Smooth muscle cell (in vitro differentiated cells): ENCODE data around the gene PLPP1. TPM values are rescaled to one million over a fixed set of nuclear protein-coding genes. Genes with fewer than 3 reads are reported as not detected.

Experiments used
- DNase-seq: peaks from one replicate; lab custom pipeline; 2025; ENCODE audit not compliant: unreplicated experiment; lab: John Stamatoyannopoulos, UW
- H2AFZ ChIP-seq: fragments of 200-600 bp; sonication (generic); 2 replicates; pipeline ENCODE4 v1.6.0; 2016; ENCODE audit warnings: antibody characterized with exemption, low read depth, mild to moderate bottlenecking
- H3F3A ChIP-seq: fragments of 200-600 bp; sonication (generic); 2 replicates; pipeline ENCODE4 v1.6.0; 2017; ENCODE audit warnings: antibody characterized with exemption, low read depth
- H3K27ac ChIP-seq: fragments of 200-600 bp; sonication (generic); 2 replicates; pipeline ENCODE4 v1.5.1; 2016; ENCODE audit warnings: low read depth, mild to moderate bottlenecking
- H3K27me3 ChIP-seq: fragments of 200-600 bp; sonication (generic); 2 replicates; pipeline ENCODE4 v1.6.1; 2016; ENCODE audit warnings: low read depth, mild to moderate bottlenecking
- H3K36me3 ChIP-seq: fragments of 200-600 bp; sonication (generic); 2 replicates; pipeline ENCODE4 v1.5.1; 2016; ENCODE audit warnings: low read depth
- H3K4me1 ChIP-seq: fragments of 200-600 bp; sonication (generic); 2 replicates; pipeline ENCODE4 v1.5.1; 2016; ENCODE audit warnings: low read depth
- H3K4me2 ChIP-seq: fragments of 200-600 bp; sonication (generic); 2 replicates; pipeline ENCODE4 v1.6.0; 2016; ENCODE audit warnings: mild to moderate bottlenecking
- H3K4me3 ChIP-seq: fragments of 200-600 bp; sonication (generic); 2 replicates; pipeline ENCODE4 v1.5.1; 2016; ENCODE audit warnings: mild to moderate bottlenecking
- H3K79me2 ChIP-seq: fragments of 200-600 bp; sonication (generic); 2 replicates; pipeline ENCODE4 v1.6.0; 2016; ENCODE audit warnings: low read depth, mild to moderate bottlenecking
- H3K9ac ChIP-seq: fragments of 200-600 bp; sonication (generic); 2 replicates; pipeline ENCODE4 v1.6.0; 2016; ENCODE audit warnings: low read depth
- H3K9me3 ChIP-seq: fragments of 200-600 bp; sonication (generic); replicated peaks from 2 replicates; pipeline ENCODE4 v1.5.1; 2016; ENCODE audit warnings: low read depth
- H4K20me1 ChIP-seq: fragments of 200-600 bp; sonication (generic); 2 replicates; pipeline ENCODE4 v1.6.0; 2016; ENCODE audit warnings: low read depth
- CTCF ChIP-seq: fragments of 200-600 bp; sonication (generic); IDR thresholded peaks from 2 replicates; pipeline ENCODE4 v1.5.1; 2017; ENCODE audit warnings: borderline replicate concordance, mild to moderate bottlenecking, antibody characterized with exemption; ENCODE audit not compliant: insufficient read depth, poor library complexity, severe bottlenecking
- WGBS: methylation state at CpG from one replicate; pipeline ENCODE4 v1.1.7; 2016; ENCODE audit warnings: low lambda C conversion rate; 5-methylcytosine and 5-hydroxymethylcytosine counted together
- polyA plus RNA-seq: library from polyadenylated mRNA; unstranded; fragments of >200 nt; fragmentation: Nextera tagmentation; extraction: Ambion mirVana; gene quantifications from 2 replicates; pipeline ENCODE4 v1.2.1, GENCODE V29; 2016
- total RNA-seq: library from RNA; depleted of rRNA; stranded (reverse); fragments of >200 nt; gene quantifications from 2 replicates; pipeline ENCODE4 v1.2.3, GENCODE V29; 2014

The PLPP1 gene
- total RNA-seq (76.1 and 108 TPM in 2 replicates), polyA plus RNA-seq (47.2 and 95.2 TPM in 2 replicates)

GRCh38 chr5:55534436-55535198 is at the start of gene PLPP1:
Gene PLPP1 (minus strand): TSS chr5:55534964. CDS start chr5:55534629, 335 bp downstream.
- peaks cover 39% of the 10 kb centered on the region for H3K79me2 ChIP-seq
- no peak for TF ChIP-seq CTCF
- H3K27me3 ChIP-seq: no peaks in the 10 kb centered on the region
- WGBS: under 1% methylated on average over 65 of the region's 91 CpGs
- peaks cover 11% of the 10 kb centered on the region for H3K4me1 ChIP-seq
- peaks cover 7% of the 10 kb centered on the region for H3F3A ChIP-seq
- H3K27ac ChIP-seq: peak within 1 kb of the TSS; percentile 71
- peak within 1 kb of the TSS; percentile 96 for H2AFZ ChIP-seq
- peak; percentile 76 for DNase-seq
- H3K4me2 ChIP-seq: peak within 1 kb of the TSS; percentile 93
- peak within 1 kb of the TSS; percentile 71 for H3K9ac ChIP-seq
- no peaks in the 10 kb centered on the region for H3K36me3 ChIP-seq
- H4K20me1 ChIP-seq: peaks cover 32% of the 10 kb centered on the region
- no peaks in the 10 kb centered on the region for H3K9me3 ChIP-seq
- H3K4me3 ChIP-seq: peak within 1 kb of the TSS; percentile 92

DNA sequence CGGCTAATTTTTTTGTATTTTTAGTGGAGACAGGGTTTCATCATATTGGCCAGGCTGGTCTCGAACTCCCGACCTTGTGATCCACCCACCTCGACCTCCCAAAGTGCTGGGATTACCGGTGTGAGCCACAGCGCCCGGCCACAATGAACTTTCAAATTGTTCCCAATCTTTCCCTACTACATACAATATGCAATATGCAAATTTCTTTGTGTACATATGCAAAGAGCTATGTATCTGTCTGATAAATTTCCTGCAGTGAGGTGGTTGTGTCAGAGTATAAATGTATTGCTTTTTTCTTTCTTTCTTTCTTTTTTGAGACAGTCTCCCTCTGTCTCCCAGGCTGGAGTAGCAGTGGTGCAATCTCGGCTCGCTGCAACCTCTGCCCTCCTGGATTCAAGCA is 48.8 kb upstream of the PLPP1 start:
- no peak for TF ChIP-seq CTCF

GRCh38 chr5:55582256-55582655 is 47.5 kb upstream of the PLPP1 start:
- H3K36me3 ChIP-seq: no peaks in the 10 kb centered on the region
- no peaks in the 10 kb centered on the region for H3K4me1 ChIP-seq
- H3K4me2 ChIP-seq: no peak overlapping the region
- no peak for TF ChIP-seq CTCF
- H3K9ac ChIP-seq: no peak overlapping the region
- H3K4me3 ChIP-seq: no peak overlapping the region
- H4K20me1 ChIP-seq: no peaks in the 10 kb centered on the region
- H3K9me3 ChIP-seq: no peaks in the 10 kb centered on the region
- H3F3A ChIP-seq: no peaks in the 10 kb centered on the region
- 82% methylated on average over 2 of the region's 2 CpGs for WGBS
- no peak overlapping the region for H2AFZ ChIP-seq
- H3K79me2 ChIP-seq: no peaks in the 10 kb centered on the region
- DNase-seq: no peak
- no peaks in the 10 kb centered on the region for H3K27me3 ChIP-seq
- no peak overlapping the region for H3K27ac ChIP-seq

More for the DNA sequence above, 48.8 kb upstream of the PLPP1 start:
- Histone ChIP-seq H4K20me1 (no peaks in the 10 kb centered on the region), H3K27me3 (no peaks in the 10 kb centered on the region), H3K36me3 (no peaks in the 10 kb centered on the region), H3K9me3 (no peaks in the 10 kb centered on the region), H3K9ac (no peak overlapping the region), H3K4me3 (no peak overlapping the region), H2AFZ (no peak overlapping the region), H3K27ac (no peak overlapping the region), H3F3A (no peaks in the 10 kb centered on the region), H3K79me2 (no peaks in the 10 kb centered on the region), H3K4me2 (no peak overlapping the region), H3K4me1 (no peaks in the 10 kb centered on the region)
- 85% methylated on average over 9 of the region's 9 CpGs for WGBS
- no peak for DNase-seq

DNA sequence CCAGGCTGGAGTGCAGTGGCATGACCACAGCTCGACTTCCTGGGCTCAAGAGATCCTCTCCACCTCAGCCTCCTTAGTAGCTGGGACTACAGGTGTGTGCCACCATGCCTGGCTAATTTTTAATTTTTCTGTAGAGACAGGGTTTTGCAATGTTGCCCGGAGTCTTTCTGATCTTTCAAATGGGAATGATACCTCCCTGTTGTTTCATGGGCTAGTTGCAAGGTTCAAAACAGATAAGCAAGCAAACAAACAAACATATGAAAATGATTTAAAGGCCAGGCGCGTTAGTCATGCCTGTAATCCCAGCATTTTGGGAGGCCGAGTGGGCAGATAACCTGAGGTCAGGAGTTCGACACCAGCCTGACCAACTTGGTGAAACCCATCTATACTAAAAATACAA is 45.3 kb upstream of the PLPP1 start:
- H3K4me2 ChIP-seq: no peak overlapping the region
- no peak for TF ChIP-seq CTCF
- DNase-seq: no peak
- no peaks in the 10 kb centered on the region for H3K36me3 ChIP-seq
- no peaks in the 10 kb centered on the region for H3K79me2 ChIP-seq
- no peaks in the 10 kb centered on the region for H4K20me1 ChIP-seq
- no peaks in the 10 kb centered on the region for H3K4me1 ChIP-seq
- WGBS: 83% methylated on average over 6 of the region's 6 CpGs
- H3K9me3 ChIP-seq: no peaks in the 10 kb centered on the region
- H3F3A ChIP-seq: no peaks in the 10 kb centered on the region
- H3K4me3 ChIP-seq: no peak overlapping the region
- no peak overlapping the region for H3K9ac ChIP-seq
- no peak overlapping the region for H2AFZ ChIP-seq
- H3K27ac ChIP-seq: no peak overlapping the region
- no peaks in the 10 kb centered on the region for H3K27me3 ChIP-seq
